Activated B cell treated with CpG ODN at 0.5 μM for 24 hours (primary cell): ENCODE data around the gene TFAP2A. TPM values are rescaled to one million over a fixed set of nuclear protein-coding genes. Genes with fewer than 3 reads are reported as not detected.

ENCODE experiments used
- ATAC-seq: fragments of 200-7000 bp; cut with Tn5 transposase; one replicate; pipeline ENCODE4 v1.10.0; 2021; ENCODE audit warnings: low read depth, mild to moderate bottlenecking, moderate library complexity
- CTCF ChIA-PET: fragments of 350-600 bp; sonication (Branson Sonifier 250); formaldehyde crosslinking; loops from one replicate; lab custom pipeline; 2021; ENCODE audit warnings: antibody characterized with exemption; lab: Charles Lee
- POLR2A ChIA-PET: fragments of 350-600 bp; sonication (Branson Sonifier 250); formaldehyde crosslinking; loops from one replicate; lab custom pipeline; 2021; ENCODE audit warnings: antibody characterized with exemption; lab: Charles Lee
- DNase-seq: peaks from one replicate; pipeline ENCODE4 v3.0.0; 2022
- H3K27ac Mint-ChIP-seq: one replicate; pipeline ENCODE4 v1.8.0; 2020; ENCODE audit warnings: mixed read lengths
- H3K27me3 Mint-ChIP-seq: one replicate; pipeline ENCODE4 v1.8.0; 2021; ENCODE audit warnings: mixed read lengths
- H3K36me3 Mint-ChIP-seq: one replicate; pipeline ENCODE4 v1.8.0; 2021; ENCODE audit warnings: low read depth, mixed read lengths
- H3K4me1 Mint-ChIP-seq: one replicate; pipeline ENCODE4 v1.8.0; 2021; ENCODE audit warnings: mixed read lengths
- H3K4me3 Mint-ChIP-seq: one replicate; pipeline ENCODE4 v1.8.0; 2020; ENCODE audit warnings: mild to moderate bottlenecking, mixed read lengths
- H3K9me3 Mint-ChIP-seq: one replicate; pipeline ENCODE4 v1.8.0; 2020; ENCODE audit warnings: mixed read lengths
- CTCF ChIP-seq: fragments of 200-600 bp; IDR thresholded peaks from one replicate; pipeline ENCODE4 v1.8.0; 2022; ENCODE audit warnings: antibody characterized with exemption, mild to moderate bottlenecking
- intact Hi-C: fragments of 100-400 bp; cut with micrococcal nuclease; formaldehyde crosslinking; loops from one replicate; pipeline ENCODE4 v1.15.1; 2024
- total RNA-seq: library from RNA; stranded (reverse); gene quantifications from 2 replicates; pipeline ENCODE4 v1.2.3, GENCODE V29; 2022

Gene TFAP2A
- total RNA-seq, 1 donor from 2014 or later: not detected

- intact Hi-C loops: loop anchor here (2.0 to 5.0 kb wide), 2 partner anchors 31 to 474 kb away; partner anchors contain the start of gene SYCP2L
- H3K27me3 Mint-ChIP-seq: peaks cover 65% of the 10 kb centered on the region
- H3K4me1 Mint-ChIP-seq: peaks cover 22% of the 10 kb centered on the region
- no peak for TF ChIP-seq CTCF
- ChIA-PET POLR2A (no interaction called here), CTCF (interaction anchor here (0.8 kb wide), 1 partner anchor 30 kb away, joined by 3 read pairs; no protein-coding TSS in a partner anchor)
- peaks cover 13% of the 10 kb centered on the region for H3K36me3 Mint-ChIP-seq
- peak overlapping the region; percentile 77 for H3K4me3 Mint-ChIP-seq
- H3K9me3 Mint-ChIP-seq: peaks cover 14% of the 10 kb centered on the region
- H3K27ac Mint-ChIP-seq: peak overlapping the region; percentile 41
- ATAC-seq (no peak), DNase-seq (no peak)
Measured at GRCh38 chr6:10413262-10413849, 1.5 kb downstream of the TFAP2A start.

GRCh38 chr6:10412461-10413261, 2.2 kb downstream of the TFAP2A start:
- H3K27me3 Mint-ChIP-seq: peaks cover 63% of the 10 kb centered on the region
- DNase-seq: no peak
- H3K9me3 Mint-ChIP-seq: peaks cover 11% of the 10 kb centered on the region

GRCh38 chr6:10411971-10412460, 2.9 kb downstream of the TFAP2A start:
- Mint-ChIP-seq H3K27me3 (peaks cover 63% of the 10 kb centered on the region), H3K9me3 (peaks cover 11% of the 10 kb centered on the region), H3K36me3 (peaks cover 11% of the 10 kb centered on the region), H3K27ac (peak overlapping the region; percentile 65), H3K4me3 (peak overlapping the region; percentile 92), H3K4me1 (peaks cover 22% of the 10 kb centered on the region)
- ChIA-PET POLR2A (no interaction called here), CTCF (no interaction called here)
- peak; percentile 60 for ATAC-seq
- DNase-seq: no peak
- intact Hi-C loops: loop anchor here (1.0 to 5.0 kb wide), 4 partner anchors 8 to 475 kb away; partner anchors contain the start of gene SYCP2L
- TF ChIP-seq CTCF: no peak

More at GRCh38 chr6:10412461-10413261, 2.2 kb downstream of the TFAP2A start:
- CTCF ChIA-PET: no interaction called here
- peaks cover 22% of the 10 kb centered on the region for H3K4me1 Mint-ChIP-seq
- H3K4me3 Mint-ChIP-seq: peak overlapping the region; percentile 92
- no peak for TF ChIP-seq CTCF
- H3K27ac Mint-ChIP-seq: peak overlapping the region; percentile 41
- POLR2A ChIA-PET: no interaction called here
- ATAC-seq: peak; percentile 42
- H3K36me3 Mint-ChIP-seq: peaks cover 11% of the 10 kb centered on the region
- intact Hi-C loops: loop anchor here (1.0 to 5.0 kb wide), 3 partner anchors 8 to 475 kb away; partner anchors contain the start of gene SYCP2L

- TF ChIP-seq CTCF: no peak
- DNase-seq (no peak), ATAC-seq (no peak)
- H3K4me3 Mint-ChIP-seq: peak overlapping the region; percentile 92
- H3K4me1 Mint-ChIP-seq: peaks cover 22% of the 10 kb centered on the region
- intact Hi-C loops: loop anchor here (2.0 to 5.0 kb wide), 2 partner anchors 13 to 476 kb away; partner anchors contain the start of gene SYCP2L
- no peak overlapping the region for H3K27ac Mint-ChIP-seq
- H3K27me3 Mint-ChIP-seq: peaks cover 65% of the 10 kb centered on the region
- H3K36me3 Mint-ChIP-seq: peaks cover 11% of the 10 kb centered on the region
- ChIA-PET CTCF (no interaction called here), POLR2A (no interaction called here)
- peaks cover 11% of the 10 kb centered on the region for H3K9me3 Mint-ChIP-seq
Measured at GRCh38 chr6:10411131-10411970, 3.5 kb downstream of the TFAP2A start.
